Activated T-helper 9 cell treated with anti-CD3 and anti-CD28 coated beads, Interleukin-2, amount 50 U/mL, for 16 hours (primary cell): ENCODE results near the gene CDH4.

Experiments
- DNase-seq: peaks from one replicate; pipeline ENCODE4 v3.0.0-alpha.2; 2020; ENCODE audit warnings: low read depth

The CDH4 gene

DNA sequence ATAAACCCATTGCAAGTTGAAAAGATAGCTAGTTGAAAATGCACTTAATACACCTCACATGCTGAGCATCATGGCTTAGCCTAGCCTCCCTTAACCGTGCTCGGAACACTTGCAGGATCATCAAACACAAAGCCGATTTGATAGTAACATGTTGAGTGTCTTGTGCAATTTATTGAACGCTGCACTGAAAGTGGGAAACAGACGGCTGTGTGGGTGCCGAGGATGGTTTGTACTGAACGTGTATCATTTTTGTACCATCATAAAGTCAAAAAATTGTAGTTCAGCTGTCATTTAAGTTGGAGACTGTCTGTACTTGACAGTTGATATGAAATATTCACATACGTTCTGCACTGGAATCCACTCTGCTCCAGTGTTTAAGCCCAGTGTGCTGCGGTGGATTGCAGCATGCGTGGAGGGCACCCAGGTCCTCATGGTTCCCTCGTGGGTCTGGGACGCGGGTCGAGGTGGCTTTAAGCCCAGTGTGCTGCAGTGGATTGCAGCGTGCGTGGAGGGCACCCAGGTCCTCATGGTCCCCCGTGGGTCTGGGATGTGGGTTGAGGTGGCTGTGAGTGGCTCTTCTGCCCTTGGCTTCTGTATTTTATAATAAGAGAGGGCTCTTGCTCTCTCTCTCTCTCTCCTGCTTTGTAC lies 77.0 kb downstream of the CDH4 start:
- DNase-seq: no peak

- no peak for DNase-seq
These were observed 78.4 kb downstream of the CDH4 start for GRCh38 chr20:61330441-61330840.

DNA sequence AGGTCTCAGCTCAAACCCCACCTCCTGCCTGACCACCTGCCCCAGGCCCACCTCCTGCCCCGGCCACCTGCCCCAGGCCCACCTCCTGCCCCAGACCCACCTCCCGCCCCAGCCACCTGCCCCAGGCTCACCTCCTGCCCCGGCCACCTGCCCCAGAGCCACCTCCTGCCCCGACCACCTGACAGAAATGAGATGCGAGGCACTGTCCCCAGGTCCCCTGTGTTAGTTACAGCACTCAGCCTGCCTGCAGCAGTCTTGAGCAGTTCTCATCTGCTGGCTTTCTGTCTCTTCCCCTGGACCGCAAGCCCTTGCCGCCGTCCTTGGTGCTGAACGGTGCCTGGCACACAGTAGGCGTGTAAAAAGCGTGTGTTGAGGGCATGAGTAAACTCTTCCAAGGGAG lies 79.5 kb downstream of the CDH4 start:
- no peak for DNase-seq

DNA sequence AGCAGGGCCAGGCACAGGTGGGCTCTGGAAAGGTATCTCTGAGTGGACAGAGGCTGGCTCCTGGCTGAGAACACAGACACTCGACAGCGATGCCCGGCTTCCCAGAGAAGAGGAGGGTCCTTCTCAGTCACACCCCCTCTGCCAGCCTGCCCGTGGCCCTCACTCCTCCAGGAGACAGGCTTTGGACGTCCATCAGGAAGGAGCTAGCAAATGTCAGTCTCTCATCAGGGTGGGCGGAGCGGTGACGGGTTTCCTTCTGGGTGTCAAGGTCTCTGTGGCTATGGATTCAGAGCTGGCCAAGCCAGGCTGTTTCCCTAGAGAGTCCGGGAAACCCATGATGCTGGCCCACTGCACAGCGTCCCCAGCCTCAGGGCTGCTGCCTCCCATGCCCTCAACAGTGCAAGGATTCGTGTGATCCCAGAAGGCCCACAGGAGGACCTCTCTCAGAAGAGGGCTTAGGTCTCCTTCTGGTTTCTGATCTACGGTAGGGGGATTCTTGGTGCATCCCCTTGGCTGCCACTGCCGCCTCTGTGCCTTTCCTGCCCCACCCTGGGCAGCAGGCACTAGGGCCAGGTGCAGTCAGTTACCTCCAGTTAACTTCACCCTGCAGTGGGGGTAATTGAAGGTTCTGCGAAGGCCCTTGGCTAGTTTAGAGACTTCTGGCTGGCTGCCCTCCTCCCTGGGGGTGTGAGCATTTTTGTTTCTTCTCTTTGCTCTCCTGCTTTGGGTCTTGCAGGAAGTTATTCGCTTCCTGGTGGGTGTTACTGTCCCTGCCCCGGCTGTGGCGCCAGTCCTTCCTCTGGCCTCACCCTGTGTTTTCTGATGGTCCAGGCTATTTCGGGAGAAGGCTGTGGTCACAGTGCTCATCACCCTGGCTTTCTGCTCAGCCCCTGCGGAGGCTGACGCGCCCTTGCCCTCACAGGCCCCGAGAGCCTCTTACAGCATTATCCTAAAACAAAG lies 80.2 kb downstream of the CDH4 start:
- no peak for DNase-seq

- DNase-seq: no peak
These were observed 81.5 kb downstream of the CDH4 start for GRCh38 chr20:61333484-61334108.

DNA sequence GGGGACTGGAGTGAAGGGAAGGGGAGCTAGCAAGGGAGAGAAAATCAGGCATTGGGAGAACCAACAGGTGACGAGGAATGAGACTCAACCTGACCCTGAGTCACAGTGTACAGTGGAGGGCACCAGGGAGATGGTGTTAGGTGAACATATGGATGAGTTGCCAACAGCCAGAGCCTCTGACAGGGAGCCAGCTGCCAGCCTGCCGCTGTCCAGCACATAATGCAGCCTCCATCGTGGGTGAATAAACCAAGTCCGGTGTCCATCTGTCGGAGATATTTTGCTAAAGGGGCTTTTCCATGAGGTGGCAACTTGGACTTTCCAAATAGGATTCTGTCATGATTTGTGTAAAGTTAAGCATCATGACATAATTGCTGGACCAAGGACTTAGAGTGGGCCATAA lies 88.1 kb downstream of the CDH4 start:
- DNase-seq: no peak

GRCh38 chr20:61341605-61342004 lies 89.5 kb downstream of the CDH4 start:
- no peak for DNase-seq

GRCh38 chr20:61343934-61344333 lies 91.9 kb downstream of the CDH4 start:
- DNase-seq: no peak

DNA sequence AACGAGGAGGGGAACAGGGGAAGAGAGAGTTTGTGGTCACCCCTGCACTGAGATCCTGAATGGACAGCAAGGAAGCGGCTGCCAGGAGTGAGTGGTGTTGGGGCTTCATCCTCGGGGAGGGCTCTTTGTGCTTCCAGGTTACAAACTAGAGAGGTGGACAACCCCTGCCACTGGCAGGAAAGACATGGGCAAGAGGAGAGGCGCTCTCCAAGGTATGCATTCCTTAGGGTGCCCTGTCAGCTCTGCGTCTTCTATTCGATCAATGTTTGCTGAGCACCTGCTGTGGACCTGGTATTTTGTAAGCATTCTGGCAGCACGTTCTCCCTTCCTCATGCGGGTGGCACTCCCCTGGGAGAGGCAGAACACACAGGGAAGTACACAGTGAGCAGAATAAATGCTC lies 93.6 kb downstream of the CDH4 start:
- no peak for DNase-seq

GRCh38 chr20:61346996-61347395 lies 94.9 kb downstream of the CDH4 start:
- no peak for DNase-seq

GRCh38 chr20:61347443-61347842 lies 95.4 kb downstream of the CDH4 start:
- no peak for DNase-seq

DNA sequence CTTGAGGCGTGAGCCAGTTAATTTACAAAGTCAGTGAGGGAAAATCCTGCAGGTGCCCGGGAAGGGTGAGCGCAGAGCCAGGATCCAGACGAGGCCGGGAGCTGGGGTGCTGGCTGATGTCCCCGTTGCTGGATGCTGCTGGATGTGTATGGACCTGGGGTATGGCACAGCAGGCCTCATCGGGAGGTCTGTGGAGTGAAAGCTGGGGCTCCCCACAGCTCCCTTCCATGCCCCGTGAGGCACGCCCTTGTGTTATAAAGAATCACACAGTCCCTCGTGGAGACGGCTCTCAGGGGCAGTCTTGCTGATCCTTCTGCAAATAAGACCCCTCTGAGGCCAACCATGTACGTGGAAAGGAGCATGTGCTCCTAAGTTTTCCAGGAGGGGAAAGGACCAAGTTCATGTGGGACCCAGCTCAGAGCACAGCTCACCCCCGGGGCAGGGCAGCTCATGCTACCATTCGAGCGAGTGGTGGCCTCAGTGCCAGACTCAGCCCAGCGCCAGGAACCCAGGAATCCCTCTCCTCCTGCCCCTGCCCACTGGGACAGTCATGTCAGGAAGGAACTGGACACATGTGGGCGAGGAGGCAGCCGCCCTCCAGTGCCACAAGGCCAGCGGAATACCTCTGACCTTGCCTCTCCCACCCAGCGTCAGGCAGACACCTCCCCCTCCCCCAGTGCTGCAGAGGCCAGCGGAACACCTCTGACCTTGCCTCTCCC lies 97.5 kb downstream of the CDH4 start:
- no peak for DNase-seq

GRCh38 chr20:61350500-61351250 lies 98.6 kb downstream of the CDH4 start:
- DNase-seq: no peak

GRCh38 chr20:61352346-61353260 lies 100.5 kb downstream of the CDH4 start:
- no peak for DNase-seq

DNA sequence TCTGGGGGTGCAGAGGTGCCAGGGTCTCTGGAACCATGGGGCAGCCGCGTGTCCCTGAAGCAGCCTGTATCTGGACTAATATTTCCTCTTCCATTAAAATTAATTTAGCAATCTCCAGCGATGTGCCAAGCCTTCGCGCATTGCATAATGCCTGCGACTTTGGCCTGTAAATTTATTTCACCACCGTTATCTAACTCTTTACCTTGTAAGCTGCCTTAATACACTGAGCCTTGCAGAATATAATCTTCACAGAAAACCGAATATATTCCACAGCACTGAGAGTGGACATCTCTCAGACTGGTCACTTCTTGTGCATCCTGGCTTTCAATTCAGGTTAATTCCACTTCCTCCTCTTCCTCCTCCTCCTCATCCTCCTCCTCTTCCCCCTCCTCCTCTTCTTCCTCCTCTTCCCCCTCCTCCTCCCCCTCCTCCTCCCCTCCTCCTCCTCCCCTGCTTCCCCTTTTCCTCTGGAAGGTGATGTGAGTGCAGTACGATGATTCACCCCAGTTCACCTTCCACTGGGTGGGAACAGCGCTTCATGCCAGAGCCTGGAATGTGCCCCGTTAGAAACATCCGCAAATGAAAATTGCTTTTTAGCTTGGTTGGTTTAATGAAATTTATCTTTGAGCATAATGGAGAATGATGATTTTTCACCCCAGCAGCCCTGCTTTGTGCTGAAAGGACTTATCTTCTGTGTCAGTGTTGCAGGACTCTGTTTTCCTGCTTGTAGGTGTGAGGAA lies 101.4 kb downstream of the CDH4 start:
- DNase-seq: no peak

DNA sequence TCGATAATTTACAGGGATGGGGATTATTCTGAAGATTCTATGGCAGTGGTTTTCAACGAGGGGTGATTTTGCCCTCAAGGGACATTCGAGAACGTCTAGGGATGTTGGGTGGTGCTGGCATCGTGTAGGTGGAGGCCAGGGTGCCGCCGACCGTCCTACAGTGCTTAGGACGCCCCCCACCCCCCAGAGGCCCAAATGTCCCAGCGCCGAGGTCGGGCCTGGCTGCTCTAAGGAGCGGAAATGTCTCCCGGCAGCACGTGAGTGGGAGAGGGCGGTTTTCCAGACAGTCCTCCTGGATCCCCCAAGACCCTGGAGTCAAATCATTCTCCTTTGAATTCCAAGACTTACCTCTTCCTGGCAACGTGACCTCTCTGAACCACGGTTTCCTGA lies 101.9 kb downstream of the CDH4 start:
- no peak for DNase-seq

DNA sequence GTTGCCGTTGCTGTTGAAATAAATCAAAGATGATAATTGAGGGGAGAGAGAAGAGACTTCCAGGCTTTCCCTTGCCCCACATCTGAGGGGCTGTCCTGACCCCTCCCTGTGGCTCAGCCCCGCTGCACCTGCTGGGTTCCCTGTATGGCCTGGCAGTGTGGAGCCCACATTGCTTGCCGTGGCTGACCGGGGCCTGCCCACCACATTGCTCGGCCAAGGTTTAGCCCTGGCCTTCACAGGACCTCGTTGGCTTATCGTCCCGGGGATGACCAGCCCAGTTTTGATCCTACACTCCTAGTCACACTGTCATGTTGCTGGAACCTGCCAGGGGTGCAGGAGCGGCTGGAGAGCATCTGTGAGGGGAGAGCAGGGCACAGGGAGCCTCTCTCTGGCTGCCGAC lies 102.4 kb downstream of the CDH4 start:
- no peak for DNase-seq

- no peak for DNase-seq
These were observed 102.9 kb downstream of the CDH4 start for GRCh38 chr20:61354901-61355495.

DNA sequence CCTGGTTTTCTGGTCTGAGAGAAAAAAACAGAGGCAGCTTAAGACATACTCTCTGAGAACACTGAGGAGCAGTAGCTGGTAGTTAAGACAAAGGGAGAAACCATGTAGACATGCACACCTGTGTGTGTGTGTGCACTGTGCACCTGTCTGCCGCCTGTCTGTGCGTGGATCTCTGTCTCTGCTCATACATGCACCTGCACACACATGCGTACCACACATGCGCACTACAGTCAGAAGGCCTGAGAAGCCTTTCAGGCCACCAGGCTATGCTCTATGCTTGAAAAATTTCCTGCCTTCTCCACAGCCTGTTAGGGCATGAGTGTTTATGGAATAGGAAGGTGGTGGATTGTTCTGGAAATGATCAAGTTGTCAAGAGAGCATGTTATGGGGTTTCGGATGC lies 103.5 kb downstream of the CDH4 start:
- no peak for DNase-seq
